Chondrocyte (in vitro differentiated cells): ENCODE measurements around the gene FAM210B. TPM values are rescaled to one million over a fixed set of nuclear protein-coding genes. Genes with fewer than 3 reads are reported as not detected.

Experiments
- DNase-seq: peaks from one replicate; pipeline ENCODE4 v3.0.0; 2021; ENCODE audit warnings: mixed read lengths, low spot score
- H3K27ac Mint-ChIP-seq: one replicate; pipeline ENCODE4 v1.8.0; 2021; ENCODE audit warnings: mild to moderate bottlenecking, moderate library complexity, mixed read lengths; ENCODE audit not compliant: unreplicated experiment
- H3K27me3 Mint-ChIP-seq: 2 replicates; pipeline ENCODE4 v1.8.0; 2021; ENCODE audit warnings: low read depth, mixed read lengths
- H3K36me3 Mint-ChIP-seq: 2 replicates; pipeline ENCODE4 v1.8.0; 2021; ENCODE audit warnings: low read depth, mixed read lengths
- H3K4me1 Mint-ChIP-seq: 2 replicates; pipeline ENCODE4 v1.8.0; 2021; ENCODE audit warnings: low read depth, mild to moderate bottlenecking, mixed read lengths
- H3K4me3 Mint-ChIP-seq: one replicate; pipeline ENCODE4 v1.8.0; 2021; ENCODE audit warnings: mild to moderate bottlenecking, moderate library complexity, mixed read lengths; ENCODE audit not compliant: unreplicated experiment
- H3K9me3 Mint-ChIP-seq: 2 replicates; pipeline ENCODE4 v1.8.0; 2021; ENCODE audit warnings: low read depth, mixed read lengths
- total RNA-seq: library from RNA; stranded (reverse); gene quantifications from 3 replicates; pipeline ENCODE4 v1.2.1, GENCODE V29; 2021
- TF ChIP-seq, protein P1 (sequence below): fragments of 200-600 bp; sonication (generic); IDR thresholded peaks from 2 replicates; pipeline ENCODE4 v1.5.0; 2021; ENCODE audit warnings: antibody characterized with exemption, mild to moderate bottlenecking, moderate library complexity

FAM210B gene
- total RNA-seq, 1 donor from 2014 or later: 32.6 TPM

- Mint-ChIP-seq H3K27me3 (peaks cover 74% of the 10 kb centered on the region), H3K36me3 (no peaks in the 10 kb centered on the region), H3K4me3 (no peak overlapping the region), H3K9me3 (no peaks in the 10 kb centered on the region), H3K4me1 (peaks cover 4% of the 10 kb centered on the region), H3K27ac (no peak overlapping the region)
- TF ChIP-seq, protein P1, sequence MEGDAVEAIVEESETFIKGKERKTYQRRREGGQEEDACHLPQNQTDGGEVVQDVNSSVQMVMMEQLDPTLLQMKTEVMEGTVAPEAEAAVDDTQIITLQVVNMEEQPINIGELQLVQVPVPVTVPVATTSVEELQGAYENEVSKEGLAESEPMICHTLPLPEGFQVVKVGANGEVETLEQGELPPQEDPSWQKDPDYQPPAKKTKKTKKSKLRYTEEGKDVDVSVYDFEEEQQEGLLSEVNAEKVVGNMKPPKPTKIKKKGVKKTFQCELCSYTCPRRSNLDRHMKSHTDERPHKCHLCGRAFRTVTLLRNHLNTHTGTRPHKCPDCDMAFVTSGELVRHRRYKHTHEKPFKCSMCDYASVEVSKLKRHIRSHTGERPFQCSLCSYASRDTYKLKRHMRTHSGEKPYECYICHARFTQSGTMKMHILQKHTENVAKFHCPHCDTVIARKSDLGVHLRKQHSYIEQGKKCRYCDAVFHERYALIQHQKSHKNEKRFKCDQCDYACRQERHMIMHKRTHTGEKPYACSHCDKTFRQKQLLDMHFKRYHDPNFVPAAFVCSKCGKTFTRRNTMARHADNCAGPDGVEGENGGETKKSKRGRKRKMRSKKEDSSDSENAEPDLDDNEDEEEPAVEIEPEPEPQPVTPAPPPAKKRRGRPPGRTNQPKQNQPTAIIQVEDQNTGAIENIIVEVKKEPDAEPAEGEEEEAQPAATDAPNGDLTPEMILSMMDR: no peak
- no peak for DNase-seq
Observed at GRCh38 chr20:56345911-56346310, 12.9 kb upstream of the FAM210B start.

GRCh38 chr20:56347628-56348304 lies 11.0 kb upstream of the FAM210B start:
- TF ChIP-seq, protein P1: no peak
- Mint-ChIP-seq H3K27ac (no peak overlapping the region), H3K27me3 (peaks cover 63% of the 10 kb centered on the region), H3K4me3 (no peak overlapping the region), H3K36me3 (no peaks in the 10 kb centered on the region), H3K4me1 (peaks cover 4% of the 10 kb centered on the region), H3K9me3 (no peaks in the 10 kb centered on the region)
- no peak for DNase-seq

GRCh38 chr20:56348305-56348693 lies 10.5 kb upstream of the FAM210B start:
- H3K36me3 Mint-ChIP-seq: no peaks in the 10 kb centered on the region
- H3K4me1 Mint-ChIP-seq: peaks cover 4% of the 10 kb centered on the region
- H3K9me3 Mint-ChIP-seq: no peaks in the 10 kb centered on the region
- H3K4me3 Mint-ChIP-seq: no peak overlapping the region
- H3K27ac Mint-ChIP-seq: no peak overlapping the region
- H3K27me3 Mint-ChIP-seq: peaks cover 58% of the 10 kb centered on the region
- no peak for DNase-seq
- TF ChIP-seq, protein P1: no peak

- Mint-ChIP-seq H3K4me3 (no peak overlapping the region), H3K27me3 (peaks cover 58% of the 10 kb centered on the region)
Observed at GRCh38 chr20:56348746-56349145, 10.0 kb upstream of the FAM210B start.

DNA sequence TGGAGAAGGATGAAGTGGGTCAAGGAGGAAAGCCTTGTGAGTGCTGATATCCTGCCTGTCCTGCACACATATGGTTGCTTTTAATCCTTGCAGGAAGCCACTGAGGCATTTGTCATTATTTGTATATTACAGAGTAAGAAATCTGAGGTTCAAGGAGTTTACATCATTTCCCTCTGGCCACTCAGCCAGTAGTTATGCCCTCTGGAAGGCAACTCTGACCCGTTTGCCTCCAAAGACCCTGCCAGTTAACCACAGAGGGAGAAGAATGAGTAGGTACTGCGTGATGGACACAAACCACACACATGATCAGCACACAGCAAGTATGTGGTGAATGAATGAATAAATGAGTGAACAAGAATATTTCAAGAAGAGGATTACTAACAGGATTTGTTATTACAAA lies 7.9 kb upstream of the FAM210B start:
- H3K27me3 Mint-ChIP-seq: peaks cover 43% of the 10 kb centered on the region
- TF ChIP-seq, protein P1: no peak
- H3K27ac Mint-ChIP-seq: no peak overlapping the region
- no peak overlapping the region for H3K4me3 Mint-ChIP-seq
- no peak for DNase-seq
- H3K4me1 Mint-ChIP-seq: no peaks in the 10 kb centered on the region
- no peaks in the 10 kb centered on the region for H3K9me3 Mint-ChIP-seq
- no peaks in the 10 kb centered on the region for H3K36me3 Mint-ChIP-seq

More at GRCh38 chr20:56348746-56349145, 10.0 kb upstream of the FAM210B start:
- H3K27ac Mint-ChIP-seq: no peak overlapping the region
- no peaks in the 10 kb centered on the region for H3K36me3 Mint-ChIP-seq
- H3K9me3 Mint-ChIP-seq: no peaks in the 10 kb centered on the region
- DNase-seq: no peak
- H3K4me1 Mint-ChIP-seq: peaks cover 4% of the 10 kb centered on the region
- TF ChIP-seq, protein P1: no peak
